MM.1S (cell line): ENCODE data around the gene KCNC1.

ENCODE experiments used
- DNase-seq: peaks from one replicate; pipeline ENCODE4 v3.0.0-alpha.2; 2015
- H2AFZ ChIP-seq: fragments of 300-600 bp; sonication (generic); 2 replicates; pipeline ENCODE4 v1.6.0; 2016; ENCODE audit warnings: antibody characterized with exemption, low read length
- H3F3A ChIP-seq: fragments of 300-600 bp; sonication (generic); 2 replicates; pipeline ENCODE4 v1.6.1; 2016; ENCODE audit warnings: mild to moderate bottlenecking, antibody characterized with exemption, low read length, moderate library complexity, mixed read lengths; ENCODE audit not compliant: insufficient read depth
- H3K27ac ChIP-seq: fragments of 300-600 bp; sonication (generic); 2 replicates; pipeline ENCODE4 v1.5.1; 2016; ENCODE audit warnings: mild to moderate bottlenecking, low read length
- H3K27me3 ChIP-seq: fragments of 300-600 bp; sonication (generic); replicated peaks from 2 replicates; pipeline ENCODE4 v1.6.0; 2016; ENCODE audit warnings: low read length; ENCODE audit not compliant: insufficient read depth
- H3K36me3 ChIP-seq: fragments of 300-600 bp; sonication (generic); replicated peaks from 2 replicates; pipeline ENCODE4 v1.6.1; 2016; ENCODE audit warnings: mild to moderate bottlenecking, low read length, mixed read lengths; ENCODE audit not compliant: insufficient read depth
- H3K4me1 ChIP-seq: fragments of 300-600 bp; sonication (generic); 2 replicates; pipeline ENCODE4 v1.6.1; 2016; ENCODE audit warnings: low read length, mixed read lengths
- H3K4me2 ChIP-seq: fragments of 300-600 bp; sonication (generic); 2 replicates; pipeline ENCODE4 v1.6.0; 2016; ENCODE audit warnings: low read depth, low read length
- H3K4me3 ChIP-seq: fragments of 300-600 bp; sonication (generic); 2 replicates; pipeline ENCODE4 v1.5.1; 2016; ENCODE audit warnings: low read length, mixed read lengths
- H3K79me2 ChIP-seq: fragments of 300-600 bp; sonication (generic); 2 replicates; pipeline ENCODE4 v1.6.1; 2016; ENCODE audit warnings: mixed run types, low read length, mixed read lengths
- H3K9ac ChIP-seq: fragments of 300-600 bp; sonication (generic); 2 replicates; pipeline ENCODE4 v1.6.1; 2016; ENCODE audit warnings: low read length, mixed read lengths
- H3K9me2 ChIP-seq: fragments of 300-600 bp; sonication (generic); replicated peaks from 2 replicates; pipeline ENCODE4 v1.6.1; 2016; ENCODE audit warnings: mild to moderate bottlenecking, low read length, mixed read lengths; ENCODE audit not compliant: insufficient read depth
- H3K9me3 ChIP-seq: fragments of 300-600 bp; sonication (generic); replicated peaks from 2 replicates; pipeline ENCODE4 v1.6.1; 2016; ENCODE audit warnings: mild to moderate bottlenecking, low read length, mixed read lengths; ENCODE audit not compliant: insufficient read depth
- H4K20me1 ChIP-seq: fragments of 300-600 bp; sonication (generic); 2 replicates; pipeline ENCODE4 v1.6.1; 2016; ENCODE audit warnings: mild to moderate bottlenecking, low read length, moderate library complexity, mixed read lengths; ENCODE audit not compliant: insufficient read depth
- CTCF ChIP-seq: fragments of 300-600 bp; sonication (generic); IDR thresholded peaks from 2 replicates; pipeline ENCODE4 v1.5.1; 2016; ENCODE audit warnings: antibody characterized with exemption, low read length, mixed read lengths
- EZH2 ChIP-seq: fragments of 300-600 bp; sonication (generic); optimal IDR thresholded peaks from 2 replicates; pipeline ENCODE3; 2017; ENCODE audit warnings: low read depth, mild to moderate bottlenecking, antibody characterized with exemption, low read length, mixed read lengths
- EZH2phosphoT487 ChIP-seq: fragments of 300-600 bp; sonication (generic); IDR thresholded peaks from 2 replicates; pipeline ENCODE4 v1.6.1; 2018; ENCODE audit warnings: antibody characterized with exemption, low read length

Gene KCNC1

GRCh38 chr11:17702876-17703275 is 31.7 kb upstream of the KCNC1 start:
- Histone ChIP-seq H3K27me3 (no peaks in the 10 kb centered on the region), H2AFZ (no peak overlapping the region), H3K36me3 (no peaks in the 10 kb centered on the region), H3K4me2 (no peak overlapping the region), H3K9ac (no peak overlapping the region), H3K9me2 (no peaks in the 10 kb centered on the region), H3F3A (no peaks in the 10 kb centered on the region), H3K4me3 (no peak overlapping the region), H3K27ac (no peak overlapping the region), H4K20me1 (no peaks in the 10 kb centered on the region), H3K4me1 (no peaks in the 10 kb centered on the region), H3K9me3 (no peaks in the 10 kb centered on the region), H3K79me2 (no peaks in the 10 kb centered on the region)
- no peak for TF ChIP-seq EZH2
- no peak for TF ChIP-seq EZH2phosphoT487
- no peak for TF ChIP-seq CTCF
- no peak for DNase-seq

- H3K36me3 ChIP-seq: no peaks in the 10 kb centered on the region
- H3K9ac ChIP-seq: no peak overlapping the region
- H3K79me2 ChIP-seq: no peaks in the 10 kb centered on the region
- no peaks in the 10 kb centered on the region for H3F3A ChIP-seq
- H3K27me3 ChIP-seq: no peaks in the 10 kb centered on the region
- no peaks in the 10 kb centered on the region for H3K9me2 ChIP-seq
- no peak overlapping the region for H3K4me3 ChIP-seq
- TF ChIP-seq CTCF (no peak), EZH2 (no peak), EZH2phosphoT487 (no peak)
- H3K4me2 ChIP-seq: no peak overlapping the region
- DNase-seq: no peak
- no peak overlapping the region for H2AFZ ChIP-seq
- H4K20me1 ChIP-seq: no peaks in the 10 kb centered on the region
- no peaks in the 10 kb centered on the region for H3K9me3 ChIP-seq
- no peaks in the 10 kb centered on the region for H3K4me1 ChIP-seq
- no peak overlapping the region for H3K27ac ChIP-seq
Observed at GRCh38 chr11:17703951-17704350, 30.6 kb upstream of the KCNC1 start.

- DNase-seq: no peak
- no peak overlapping the region for H3K9ac ChIP-seq
- no peaks in the 10 kb centered on the region for H4K20me1 ChIP-seq
- no peak overlapping the region for H2AFZ ChIP-seq
- H3F3A ChIP-seq: no peaks in the 10 kb centered on the region
- no peak overlapping the region for H3K4me3 ChIP-seq
- H3K4me1 ChIP-seq: no peaks in the 10 kb centered on the region
- no peaks in the 10 kb centered on the region for H3K9me2 ChIP-seq
- TF ChIP-seq EZH2 (no peak), CTCF (no peak), EZH2phosphoT487 (no peak)
- no peak overlapping the region for H3K27ac ChIP-seq
- no peaks in the 10 kb centered on the region for H3K79me2 ChIP-seq
- H3K27me3 ChIP-seq: no peaks in the 10 kb centered on the region
- H3K36me3 ChIP-seq: no peaks in the 10 kb centered on the region
- no peaks in the 10 kb centered on the region for H3K9me3 ChIP-seq
- H3K4me2 ChIP-seq: no peak overlapping the region
Observed at GRCh38 chr11:17707830-17708229, 26.8 kb upstream of the KCNC1 start.
